ENCODE results near the gene SLIT3.

DNA sequence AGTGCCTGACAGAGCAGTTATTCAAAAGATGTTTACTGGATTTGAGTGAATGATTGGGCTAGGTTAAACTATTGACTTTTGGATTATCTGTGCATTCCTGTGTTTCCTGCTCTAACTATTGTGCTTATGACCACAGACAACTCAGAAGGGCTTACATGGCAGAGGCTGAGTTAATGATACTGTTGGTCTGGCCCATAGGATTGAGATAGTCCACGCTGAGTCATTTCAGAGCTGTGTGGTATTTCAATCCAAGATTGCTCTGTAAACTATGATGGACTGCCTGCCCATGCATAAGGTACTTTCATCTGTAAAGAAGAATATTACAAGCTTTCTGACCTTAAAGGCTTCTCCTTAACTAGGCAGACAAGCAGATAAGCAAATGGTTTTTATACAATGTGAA lies 49.1 kb upstream of the SLIT3 start:
- TF ChIP-seq, protein P1, sequence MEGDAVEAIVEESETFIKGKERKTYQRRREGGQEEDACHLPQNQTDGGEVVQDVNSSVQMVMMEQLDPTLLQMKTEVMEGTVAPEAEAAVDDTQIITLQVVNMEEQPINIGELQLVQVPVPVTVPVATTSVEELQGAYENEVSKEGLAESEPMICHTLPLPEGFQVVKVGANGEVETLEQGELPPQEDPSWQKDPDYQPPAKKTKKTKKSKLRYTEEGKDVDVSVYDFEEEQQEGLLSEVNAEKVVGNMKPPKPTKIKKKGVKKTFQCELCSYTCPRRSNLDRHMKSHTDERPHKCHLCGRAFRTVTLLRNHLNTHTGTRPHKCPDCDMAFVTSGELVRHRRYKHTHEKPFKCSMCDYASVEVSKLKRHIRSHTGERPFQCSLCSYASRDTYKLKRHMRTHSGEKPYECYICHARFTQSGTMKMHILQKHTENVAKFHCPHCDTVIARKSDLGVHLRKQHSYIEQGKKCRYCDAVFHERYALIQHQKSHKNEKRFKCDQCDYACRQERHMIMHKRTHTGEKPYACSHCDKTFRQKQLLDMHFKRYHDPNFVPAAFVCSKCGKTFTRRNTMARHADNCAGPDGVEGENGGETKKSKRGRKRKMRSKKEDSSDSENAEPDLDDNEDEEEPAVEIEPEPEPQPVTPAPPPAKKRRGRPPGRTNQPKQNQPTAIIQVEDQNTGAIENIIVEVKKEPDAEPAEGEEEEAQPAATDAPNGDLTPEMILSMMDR (IDR thresholded peaks at IDR 0.05): no peak
- TF ChIP-seq EP300 (IDR thresholded peaks at IDR 0.05) (no peak), POLR2AphosphoS5 (IDR thresholded peaks at IDR 0.05) (no peak), POLR2A (IDR thresholded peaks at IDR 0.05; ENCODE audit: low read depth) (no peak)

Data from esophagus muscularis mucosa (tissue), 4 donors.